ENCODE data around the gene ZFYVE28. TPM values are rescaled to one million over a fixed set of nuclear protein-coding genes. Genes with fewer than 3 reads are reported as not detected.

ZFYVE28 gene
- total and polyA plus RNA-seq, 2 donors (not counting 1 experiment from before 2014, with no cell fraction given): 5.8 to 12.1 TPM

DNA sequence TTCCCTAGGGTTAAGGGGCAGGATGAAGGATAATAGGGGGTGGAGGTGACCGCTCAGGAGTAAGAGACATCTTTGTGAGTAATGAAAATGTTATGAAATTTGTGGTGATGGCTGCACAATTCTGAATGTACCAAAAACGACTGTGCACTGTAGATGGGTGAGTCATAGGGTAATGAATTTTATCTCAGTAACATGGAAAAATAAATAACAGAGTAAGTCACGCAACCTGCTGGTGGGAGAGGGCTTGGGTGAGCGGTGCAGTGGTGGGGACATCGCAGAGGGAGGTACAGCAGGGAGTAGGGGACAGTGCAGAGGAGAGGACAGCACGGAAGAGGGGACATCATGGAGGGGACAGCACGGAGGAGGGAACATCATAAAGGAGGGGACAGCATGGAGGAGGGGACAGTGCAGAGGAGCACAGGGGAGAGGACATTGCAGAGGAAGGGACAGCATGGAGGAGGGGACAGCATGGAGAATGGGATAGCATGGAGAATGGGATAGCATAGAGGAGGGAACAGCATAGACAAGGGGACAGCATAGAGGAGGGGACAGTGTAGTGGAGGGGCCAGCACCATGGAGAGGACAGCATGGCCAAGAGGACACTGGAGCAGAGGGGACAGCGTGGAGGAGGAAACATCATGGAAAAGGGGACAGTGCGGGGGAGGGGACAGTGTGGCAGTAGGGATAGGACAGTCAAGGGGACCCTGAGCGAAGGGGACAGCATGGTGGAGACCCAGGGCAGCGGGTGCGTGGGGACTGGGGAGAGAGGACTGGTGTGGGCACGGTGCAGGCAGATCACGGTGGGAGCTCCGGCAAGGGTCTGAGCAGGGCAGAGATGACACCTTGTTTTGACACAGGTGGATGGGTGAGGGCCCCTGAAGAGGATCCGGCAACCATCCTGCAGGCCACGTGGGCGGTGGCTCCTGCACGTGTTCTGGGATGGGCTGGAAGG, 88.1 kb downstream of the ZFYVE28 start:
- Mint-ChIP-seq H3K9me3 (ENCODE audit: insufficient read depth) (peaks cover 4% of the 10 kb centered on the region), H3K4me1 (peaks cover 15% of the 10 kb centered on the region), H3K4me3 (no peak overlapping the region), H3K27me3 (peaks cover 5% of the 10 kb centered on the region), H3K27ac (no peak overlapping the region)
- Histone ChIP-seq H3K9me3 (ENCODE audit: control extremely low read depth in 1 of 3, control insufficient read depth in 2 of 3, insufficient read depth in 1 of 3, low read length in 2 of 3) (peaks cover 2 to 5% (median 3%) of the 10 kb centered on the region in 3 donors), H3K4me2 (replicated peaks; ENCODE audit: low read depth, low read length, poor library complexity, severe bottlenecking) (no peak overlapping the region), H4K20me1 (ENCODE audit: control insufficient read depth, insufficient read depth, low read length, poor library complexity, severe bottlenecking) (no peaks in the 10 kb centered on the region), H2AFZ (ENCODE audit: insufficient read depth, low read depth, low read length, poor library complexity, severe bottlenecking) (no peak overlapping the region), H3K36me3 (replicated peaks in 1 of 2; ENCODE audit: control extremely low read depth in 1 of 2, control insufficient read depth in 1 of 2, extremely low read depth in 1 of 2, insufficient read depth in 2 of 2, low read length in 1 of 2) (no peaks in the 10 kb centered on the region), H3K27ac (ENCODE audit: low read length in 2 of 2) (no peak overlapping the region), H3K4me3 (ENCODE audit: control extremely low read depth in 1 of 5, extremely low read depth in 1 of 5, insufficient read depth in 1 of 5, low read depth in 2 of 5, low read length in 4 of 5) (no peak overlapping the region), H3K4me1 (ENCODE audit: control insufficient read depth in 2 of 2, insufficient read depth in 2 of 2, low read length in 2 of 2) (peaks cover 12 to 14% of the 10 kb centered on the region in 2 donors), H3K79me2 (ENCODE audit: control insufficient read depth, insufficient read depth, low read length) (no peaks in the 10 kb centered on the region), H3K27me3 (replicated peaks in 1 of 4; ENCODE audit: control extremely low read depth in 1 of 4, control insufficient read depth in 3 of 4, insufficient read depth in 4 of 4, low read length in 3 of 4) (peaks cover 0 to 6% (median 0%) of the 10 kb centered on the region in 4 experiments), H3K9ac (ENCODE audit: low read length) (no peak overlapping the region)
- no peak for ATAC-seq (ENCODE audit: low read depth)
- WGBS (ENCODE audit: insufficient coverage): 89% methylated on average over 19 of the region's 19 CpGs
- intact Hi-C loops (cut with micrococcal nuclease): no loop called here
- ChIA-PET POLR2A (no interaction called here), CTCF (no interaction called here)
- TF ChIP-seq CTCF (IDR thresholded peaks at IDR 0.05) (no peak), EZH2 (IDR thresholded peaks at IDR 0.05; ENCODE audit: borderline replicate concordance, insufficient read depth, low read depth, low read length, poor library complexity, severe bottlenecking) (no peak)
- DNase-seq: no peak

DNA sequence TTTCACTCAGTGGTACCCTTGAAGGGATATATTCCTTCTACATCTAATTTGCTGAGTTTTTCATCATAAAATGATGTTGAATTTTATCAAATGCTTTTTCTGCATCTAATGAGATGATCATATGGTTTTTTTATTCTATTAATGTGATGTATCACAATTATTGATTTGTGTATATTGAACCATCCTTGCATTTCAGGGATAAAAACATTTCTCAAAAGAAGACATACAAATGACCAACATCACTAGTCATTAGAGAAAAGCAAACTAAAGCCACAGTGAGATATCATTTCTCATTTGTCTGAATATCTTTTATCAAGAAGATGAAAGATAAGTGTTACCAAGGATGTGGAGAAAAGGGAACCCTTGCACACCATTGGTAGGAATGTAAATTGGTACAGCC, 90.9 kb downstream of the ZFYVE28 start:
- Mint-ChIP-seq H3K27ac (no peak overlapping the region), H3K9me3 (ENCODE audit: insufficient read depth) (peaks cover 4% of the 10 kb centered on the region), H3K4me1 (no peaks in the 10 kb centered on the region), H3K27me3 (peaks cover 5% of the 10 kb centered on the region), H3K4me3 (no peak overlapping the region)
- H2AFZ ChIP-seq (ENCODE audit: insufficient read depth, low read depth, low read length, poor library complexity, severe bottlenecking): no peak overlapping the region
- H3K36me3 ChIP-seq (replicated peaks in 1 of 2; ENCODE audit: control extremely low read depth in 1 of 2, control insufficient read depth in 1 of 2, extremely low read depth in 1 of 2, insufficient read depth in 2 of 2, low read length in 1 of 2): no peaks in the 10 kb centered on the region
- peaks cover 2 to 5% (median 3%) of the 10 kb centered on the region in 3 donors for H3K9me3 ChIP-seq (ENCODE audit: control extremely low read depth in 1 of 3, control insufficient read depth in 2 of 3, insufficient read depth in 1 of 3, low read length in 2 of 3)
- H3K27me3 ChIP-seq (replicated peaks in 1 of 4; ENCODE audit: control extremely low read depth in 1 of 4, control insufficient read depth in 3 of 4, insufficient read depth in 4 of 4, low read length in 3 of 4): no peaks in the 10 kb centered on the region
- TF ChIP-seq EZH2 (IDR thresholded peaks at IDR 0.05; ENCODE audit: borderline replicate concordance, insufficient read depth, low read depth, low read length, poor library complexity, severe bottlenecking) (no peak), CTCF (IDR thresholded peaks at IDR 0.05) (no peak)
- ChIA-PET CTCF (no interaction called here), POLR2A (no interaction called here)
- no peak for DNase-seq
- no peaks in the 10 kb centered on the region for H3K79me2 ChIP-seq (ENCODE audit: control insufficient read depth, insufficient read depth, low read length)
- H4K20me1 ChIP-seq (ENCODE audit: control insufficient read depth, insufficient read depth, low read length, poor library complexity, severe bottlenecking): no peaks in the 10 kb centered on the region
- H3K9ac ChIP-seq (ENCODE audit: low read length): no peak overlapping the region
- H3K4me1 ChIP-seq (ENCODE audit: control insufficient read depth in 2 of 2, insufficient read depth in 2 of 2, low read length in 2 of 2): no peaks in the 10 kb centered on the region
- no peak for ATAC-seq (ENCODE audit: low read depth)
- H3K27ac ChIP-seq (ENCODE audit: low read length in 2 of 2): no peak overlapping the region
- intact Hi-C loops (cut with micrococcal nuclease): loop anchor here (5.0 kb wide), 1 partner anchor 45 kb away; no protein-coding TSS in a partner anchor
- H3K4me3 ChIP-seq (ENCODE audit: control extremely low read depth in 1 of 5, extremely low read depth in 1 of 5, insufficient read depth in 1 of 5, low read depth in 2 of 5, low read length in 4 of 5): no peak overlapping the region
- H3K4me2 ChIP-seq (replicated peaks; ENCODE audit: low read depth, low read length, poor library complexity, severe bottlenecking): no peak overlapping the region

All from B cell (primary cell).